Pancreas (tissue), 10 donors: Measurements from ENCODE around the gene DENND4C. TPM values are rescaled to one million over a fixed set of nuclear protein-coding genes. Genes with fewer than 3 reads are reported as not detected.

ENCODE experiments used
- ATAC-seq, 4 donors: fragments of 200-7000 bp; cut with Tn5 transposase; one replicate each; pipeline versions ENCODE4 v1.8.0 to v1.9.1; 2020; ENCODE audit warnings: mild to moderate bottlenecking in 4 of 4, moderate library complexity in 4 of 4
- DNase-seq, 6 donors: peaks; one replicate each; pipeline ENCODE4 v3.0.0-alpha.2; 2020
- FAIRE-seq: peaks from 2 replicates; lab custom pipeline; 2012; peaks lifted over from hg19 to GRCh38; lab: Jason Lieb, UNC
- H3K27ac ChIP-seq, 4 donors: fragments of 200-600 bp; sonication (generic); 1 replicate in 3 of 4; 2 replicates in 1 of 4; pipeline versions ENCODE4 v1.5.0 to v1.8.0; 2020
- H3K27me3 ChIP-seq, 4 donors: fragments of 200-600 bp; one replicate each; pipeline ENCODE4 v1.8.0; 2021
- H3K36me3 ChIP-seq, 3 donors: fragments of 200-600 bp; sonication (generic) in 1 of 3; one replicate each; pipeline versions ENCODE4 v1.5.0 to v1.8.0; 2020 to 2021
- H3K4me1 ChIP-seq, 3 donors: fragments of 200-600 bp; one replicate each; pipeline ENCODE4 v1.8.0; 2021
- H3K4me3 ChIP-seq, 4 donors: fragments of 200-600 bp; sonication (generic) in 2 of 4; one replicate each; pipeline versions ENCODE4 v1.5.0 to v1.8.0; 2020 to 2021
- H3K9me3 ChIP-seq, 4 donors: fragments of 200-600 bp; one replicate each; pipeline ENCODE4 v1.8.0; 2021
- CTCF ChIP-seq, 4 donors: fragments of 200-600 bp; sonication (generic) in 3 of 4; IDR thresholded peaks; one replicate each; pipeline versions ENCODE4 v1.5.0 to v1.8.0; 2021; ENCODE audit warnings: antibody characterized with exemption in 4 of 4
- WGBS, 2 donors: extraction: QIAGEN DNeasy Blood & Tissue Kit; methylation state at CpG; one replicate each; pipeline ENCODE4 v1.1.7; 2013; 5-methylcytosine and 5-hydroxymethylcytosine counted together
- intact Hi-C, 3 donors: fragments of 100-400 bp; cut with DNase I; formaldehyde crosslinking; loops; one replicate each; pipeline versions ENCODE4 v1.11.1 to v1.14.2; 2022
- polyA plus RNA-seq, 2 donors: library from polyadenylated mRNA; stranded (reverse); fragments of 200-250 nt; gene quantifications; one replicate each; pipeline ENCODE4 v1.2.3, GENCODE V29; 2013
- total RNA-seq, 6 donors: library from RNA; stranded (reverse); fragmentation: NEBNext Ultra II Directional in 4 of 6; extraction: Animal tissue kit (Norgen Biotek cat#: 25700) in 4 of 6; gene quantifications; one replicate each; pipeline versions ENCODE4 v1.2.1 to v1.2.4, GENCODE V29; 2021 to 2023
- donor health status: healthy with polysubstance abuse.
- donor health status: DM: no; HTN: no; CAD: no; lungs with moderate emphysema.
- donor health status: DM: no; HTN: no; CAD: no.
- donor health status: control.
- donor health status: control.
- donor health status: Bipolar disorder and iron deficiency.
- donor health status: DM: yes; HTN: yes; CAD: no.
- donor health status: DM: no; HTN: no; CAD: no.
- donor health status: DM: no; HTN: no; CAD: no.
- donor health status: DM: yes; HTN: yes; CAD: no.

The DENND4C gene
- total and polyA plus RNA-seq, 8 donors: 4.6 to 36.2 (median 17.9) TPM

DNA sequence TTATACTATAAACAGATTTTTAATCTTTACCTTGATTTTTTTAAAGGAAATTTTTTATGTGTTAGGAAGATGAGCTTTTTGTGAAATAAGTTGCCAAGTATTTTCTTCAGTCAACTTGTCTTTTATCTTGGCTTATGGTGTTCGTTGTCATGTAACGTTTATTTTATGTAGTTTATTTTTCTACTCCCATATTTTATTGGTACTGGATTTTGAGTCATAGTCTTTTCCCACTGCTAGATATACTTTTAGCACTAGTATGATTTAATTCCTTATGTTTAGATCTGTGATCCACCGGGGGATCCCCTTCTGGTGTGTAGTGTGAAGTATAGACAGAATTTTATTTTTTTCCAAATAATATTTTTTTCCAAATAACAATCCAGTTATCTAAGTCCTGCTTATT is 54.2 kb downstream of the DENND4C start:
- FAIRE-seq (no peak), ATAC-seq (no peak), DNase-seq (no peak)
- Histone ChIP-seq H3K9me3 (no peaks in the 10 kb centered on the region), H3K27me3 (no peaks in the 10 kb centered on the region), H3K4me1 (peaks cover 0 to 23% (median 3%) of the 10 kb centered on the region in 3 donors), H3K36me3 (peaks cover 0 to 8% (median 0%) of the 10 kb centered on the region in 3 donors), H3K4me3 (no peak overlapping the region), H3K27ac (no peak overlapping the region)
- 56 to 58% methylated on average over 3 of the region's 3 CpGs for WGBS, 2 donors
- intact Hi-C loops: no loop called here
- no peak for TF ChIP-seq CTCF (IDR thresholded peaks at IDR 0.05)

DNA sequence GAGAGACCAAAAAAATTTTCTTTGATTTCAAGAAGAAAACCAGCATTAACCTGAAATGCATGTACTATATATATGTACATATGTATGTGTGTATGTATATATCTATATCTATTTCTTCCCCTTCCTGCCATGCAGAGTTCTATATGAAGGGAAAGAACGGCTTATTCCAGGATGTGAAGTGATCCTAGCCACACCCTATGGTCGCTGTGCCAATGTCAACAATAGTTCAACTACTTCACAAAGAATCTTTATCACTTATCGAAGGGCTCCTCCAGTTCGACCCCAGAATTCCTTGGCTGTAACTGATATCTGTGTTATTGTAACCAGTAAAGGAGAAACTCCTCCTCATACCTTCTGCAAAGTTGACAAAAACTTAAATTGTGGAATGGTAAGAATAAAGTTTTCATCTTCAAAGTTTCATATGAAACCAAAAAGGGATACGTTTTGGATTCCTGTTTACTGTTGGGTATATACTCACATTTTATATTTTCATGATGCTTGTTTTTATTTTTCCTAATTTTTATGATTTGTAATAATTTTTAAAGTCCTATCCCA is 56.2 kb downstream of the DENND4C start:
- 24 to 27% methylated on average over 5 of the region's 5 CpGs for WGBS, 2 donors
- FAIRE-seq (no peak), ATAC-seq (peak in 2 of 4 donors; percentile 48 to 62), DNase-seq (no peak)
- no peak overlapping the region for H3K4me3 ChIP-seq
- no peak for TF ChIP-seq CTCF (IDR thresholded peaks at IDR 0.05)
- no peak overlapping the region for H3K27ac ChIP-seq
- H3K4me1 ChIP-seq: peaks cover 0 to 23% (median 3%) of the 10 kb centered on the region in 3 donors
- peaks cover 0 to 20% (median 0%) of the 10 kb centered on the region in 3 donors for H3K36me3 ChIP-seq
- intact Hi-C loops: no loop called here
- H3K27me3 ChIP-seq: no peaks in the 10 kb centered on the region
- no peaks in the 10 kb centered on the region for H3K9me3 ChIP-seq

DNA sequence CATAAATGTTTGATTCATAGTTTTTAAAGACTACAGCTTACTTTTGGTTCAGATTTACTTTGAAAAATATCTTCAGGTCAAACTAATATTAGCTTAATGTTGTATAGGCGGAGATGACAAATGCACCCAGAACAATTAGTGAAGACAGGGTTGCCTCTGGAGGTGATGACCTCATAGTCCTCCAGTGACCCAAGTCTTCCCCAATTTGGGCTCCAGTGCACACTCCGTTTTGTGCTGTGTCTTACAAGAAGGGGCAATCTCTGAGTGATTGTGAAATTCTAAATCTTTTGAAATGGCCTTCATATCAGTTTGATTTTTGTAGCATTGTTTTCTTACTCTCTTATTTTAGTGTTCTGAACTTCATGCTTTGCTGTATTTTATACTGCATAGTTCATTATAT is 57.6 kb downstream of the DENND4C start:
- H3K9me3 ChIP-seq: no peaks in the 10 kb centered on the region
- no peak overlapping the region for H3K27ac ChIP-seq
- no peak overlapping the region for H3K4me3 ChIP-seq
- H3K36me3 ChIP-seq: peaks cover 0 to 29% (median 0%) of the 10 kb centered on the region in 3 donors
- ATAC-seq (no peak), DNase-seq (no peak), FAIRE-seq (no peak)
- H3K27me3 ChIP-seq: no peaks in the 10 kb centered on the region
- H3K4me1 ChIP-seq: peaks cover 0 to 23% (median 3%) of the 10 kb centered on the region in 3 donors
- 85 to 95% methylated on average over 2 of the region's 2 CpGs for WGBS, 2 donors
- no peak for TF ChIP-seq CTCF (IDR thresholded peaks at IDR 0.05)
- intact Hi-C loops: no loop called here

DNA sequence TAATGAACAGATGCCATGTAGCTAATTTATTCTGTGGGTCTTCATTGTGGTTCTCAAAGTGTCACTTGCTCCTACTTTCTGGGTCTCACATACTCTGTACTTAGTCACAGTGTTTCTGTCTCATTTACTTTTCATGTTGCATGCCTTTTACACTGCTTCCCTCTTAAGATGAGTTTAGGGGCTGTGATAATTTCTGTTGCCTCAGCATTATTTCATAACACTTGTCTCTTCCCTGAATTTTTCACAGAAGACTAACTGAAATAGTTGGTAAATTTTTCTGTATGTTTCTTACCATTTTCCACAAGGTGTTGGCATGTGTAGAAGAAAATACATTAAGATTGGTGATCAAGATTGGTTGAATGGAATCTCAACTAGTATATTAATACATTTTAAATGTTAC is 59.6 kb downstream of the DENND4C start:
- intact Hi-C loops: no loop called here
- Histone ChIP-seq H3K4me1 (peaks cover 0 to 18% (median 3%) of the 10 kb centered on the region in 3 donors), H3K27me3 (no peaks in the 10 kb centered on the region), H3K27ac (no peak overlapping the region), H3K36me3 (peaks cover 0 to 29% (median 0%) of the 10 kb centered on the region in 3 donors), H3K4me3 (no peak overlapping the region), H3K9me3 (no peaks in the 10 kb centered on the region)
- ATAC-seq (no peak), DNase-seq (no peak), FAIRE-seq (no peak)
- TF ChIP-seq CTCF (IDR thresholded peaks at IDR 0.05): no peak

DNA sequence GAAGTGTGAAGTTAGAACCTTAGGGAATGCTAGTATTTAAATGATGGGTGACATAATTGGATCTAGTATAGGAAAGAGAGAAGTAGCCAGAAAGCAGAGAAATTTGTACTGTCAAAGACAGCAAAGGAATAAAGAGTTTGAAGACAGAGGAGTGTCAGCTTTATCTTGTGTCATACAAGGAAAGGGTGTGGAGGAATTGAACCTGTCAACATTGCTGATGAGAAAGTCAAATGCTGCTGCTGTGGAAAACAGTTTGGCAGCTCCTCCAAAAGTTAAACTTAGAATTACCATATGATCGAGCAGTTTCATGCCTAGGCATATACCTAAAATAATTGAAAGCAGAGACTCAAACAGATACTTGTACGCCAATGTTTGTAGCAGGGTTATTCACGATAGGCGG is 63.7 kb downstream of the DENND4C start:
- intact Hi-C loops: no loop called here
- WGBS, 2 donors: 91 to 96% methylated on average over 4 of the region's 4 CpGs

More for the DNA sequence above, 63.7 kb downstream of the DENND4C start:
- Histone ChIP-seq H3K36me3 (peaks cover 0 to 36% (median 0%) of the 10 kb centered on the region in 3 donors), H3K9me3 (no peaks in the 10 kb centered on the region), H3K4me1 (no peaks in the 10 kb centered on the region), H3K27me3 (no peaks in the 10 kb centered on the region), H3K27ac (no peak overlapping the region), H3K4me3 (no peak overlapping the region)
- DNase-seq (no peak), FAIRE-seq (no peak), ATAC-seq (no peak)
- no peak for TF ChIP-seq CTCF (IDR thresholded peaks at IDR 0.05)
